ENCODE measurements around the gene MDM2.

MDM2 gene

GRCh38 chr12:68864604-68865003 is 56.6 kb downstream of the MDM2 start:
- no peak overlapping the region for H3K27ac ChIP-seq
- no peaks in the 10 kb centered on the region for H3K9me3 ChIP-seq (ENCODE audit: low read depth, low read length)
- no peaks in the 10 kb centered on the region for H3K36me3 ChIP-seq (ENCODE audit: insufficient read depth, low read length)
- TF ChIP-seq POLR2AphosphoS5 (IDR thresholded peaks at IDR 0.05; ENCODE audit: borderline replicate concordance, low read depth, low read length) (no peak), FOXP2 (optimal IDR thresholded peaks at IDR 0.05; ENCODE audit: control extremely low read depth, extremely low read length, insufficient read depth) (no peak), EZH2 (IDR thresholded peaks at IDR 0.05) (no peak)
- no peak overlapping the region for H3K4me3 ChIP-seq
- no peak for DNase-seq (ENCODE audit: low read depth, low spot score)
- H3K9ac ChIP-seq (ENCODE audit: insufficient read length) = no peak overlapping the region

DNA sequence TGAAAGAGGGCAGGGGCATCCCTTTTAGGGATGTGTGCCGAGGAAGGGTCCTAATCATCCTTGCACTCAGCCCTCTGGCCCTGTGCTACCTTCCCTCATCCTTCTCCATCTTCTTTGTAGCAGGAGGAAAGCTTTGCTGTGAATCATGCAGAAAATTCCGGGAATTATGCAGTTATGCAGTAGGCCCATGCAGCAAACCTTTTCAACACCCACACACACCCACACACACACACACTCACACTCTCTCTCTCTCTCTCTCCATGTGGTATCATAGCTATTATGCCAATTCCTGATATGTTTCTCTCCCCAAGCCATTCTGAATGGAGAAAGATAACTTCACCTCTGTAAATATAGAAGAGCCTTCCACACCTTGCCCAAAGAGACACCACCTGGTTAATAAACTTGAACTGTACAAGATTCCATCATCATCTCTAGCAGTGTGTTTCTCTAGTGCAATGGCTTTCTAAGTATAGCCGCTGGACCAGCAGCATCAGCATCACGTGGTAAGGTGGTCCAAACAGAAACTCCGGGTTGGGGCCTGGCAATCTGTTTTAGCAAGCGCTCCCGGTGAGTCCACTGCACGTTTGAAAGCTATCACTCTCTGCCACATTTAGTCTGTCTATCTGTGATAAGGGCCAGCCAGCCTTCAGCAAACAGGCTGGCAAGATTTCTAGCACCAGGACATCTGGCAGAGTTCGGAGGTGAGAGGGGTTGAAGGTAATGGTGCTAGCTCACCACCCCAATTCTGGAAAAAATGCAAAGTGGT is 57.6 kb downstream of the MDM2 start:
- no peak overlapping the region for H3K27ac ChIP-seq
- no peak overlapping the region for H3K9ac ChIP-seq (ENCODE audit: insufficient read length)
- no peak for DNase-seq (ENCODE audit: low read depth, low spot score)
- no peak overlapping the region for H3K4me3 ChIP-seq
- H3K9me3 ChIP-seq (ENCODE audit: low read depth, low read length) = no peaks in the 10 kb centered on the region
- TF ChIP-seq FOXP2 (optimal IDR thresholded peaks at IDR 0.05; ENCODE audit: control extremely low read depth, extremely low read length, insufficient read depth) (no peak), EZH2 (IDR thresholded peaks at IDR 0.05) (no peak), POLR2AphosphoS5 (IDR thresholded peaks at IDR 0.05; ENCODE audit: borderline replicate concordance, low read depth, low read length) (no peak)
- no peaks in the 10 kb centered on the region for H3K36me3 ChIP-seq (ENCODE audit: insufficient read depth, low read length)

GRCh38 chr12:68866950-68867349 is 59.0 kb downstream of the MDM2 start:
- H3K9ac ChIP-seq (ENCODE audit: insufficient read length) = no peak overlapping the region
- DNase-seq (ENCODE audit: low read depth, low spot score) = peak; percentile 52
- H3K4me3 ChIP-seq = no peak overlapping the region
- H3K9me3 ChIP-seq (ENCODE audit: low read depth, low read length) = no peaks in the 10 kb centered on the region
- H3K36me3 ChIP-seq (ENCODE audit: insufficient read depth, low read length) = no peaks in the 10 kb centered on the region
- TF ChIP-seq EZH2 (IDR thresholded peaks at IDR 0.05) (no peak), POLR2AphosphoS5 (IDR thresholded peaks at IDR 0.05; ENCODE audit: borderline replicate concordance, low read depth, low read length) (peak; percentile 36; the same call in 1 of the 2 replicates), FOXP2 (optimal IDR thresholded peaks at IDR 0.05; ENCODE audit: control extremely low read depth, extremely low read length, insufficient read depth) (peak; percentile 6)
- no peak overlapping the region for H3K27ac ChIP-seq

GRCh38 chr12:68867606-68868005 is 59.6 kb downstream of the MDM2 start:
- Histone ChIP-seq H3K9me3 (ENCODE audit: low read depth, low read length) (no peaks in the 10 kb centered on the region), H3K36me3 (ENCODE audit: insufficient read depth, low read length) (no peaks in the 10 kb centered on the region), H3K27ac (no peak overlapping the region), H3K4me3 (no peak overlapping the region), H3K9ac (ENCODE audit: insufficient read length) (no peak overlapping the region)
- DNase-seq (ENCODE audit: low read depth, low spot score) = no peak
- TF ChIP-seq FOXP2 (optimal IDR thresholded peaks at IDR 0.05; ENCODE audit: control extremely low read depth, extremely low read length, insufficient read depth) (no peak), EZH2 (IDR thresholded peaks at IDR 0.05) (no peak), POLR2AphosphoS5 (IDR thresholded peaks at IDR 0.05; ENCODE audit: borderline replicate concordance, low read depth, low read length) (no peak)

DNA sequence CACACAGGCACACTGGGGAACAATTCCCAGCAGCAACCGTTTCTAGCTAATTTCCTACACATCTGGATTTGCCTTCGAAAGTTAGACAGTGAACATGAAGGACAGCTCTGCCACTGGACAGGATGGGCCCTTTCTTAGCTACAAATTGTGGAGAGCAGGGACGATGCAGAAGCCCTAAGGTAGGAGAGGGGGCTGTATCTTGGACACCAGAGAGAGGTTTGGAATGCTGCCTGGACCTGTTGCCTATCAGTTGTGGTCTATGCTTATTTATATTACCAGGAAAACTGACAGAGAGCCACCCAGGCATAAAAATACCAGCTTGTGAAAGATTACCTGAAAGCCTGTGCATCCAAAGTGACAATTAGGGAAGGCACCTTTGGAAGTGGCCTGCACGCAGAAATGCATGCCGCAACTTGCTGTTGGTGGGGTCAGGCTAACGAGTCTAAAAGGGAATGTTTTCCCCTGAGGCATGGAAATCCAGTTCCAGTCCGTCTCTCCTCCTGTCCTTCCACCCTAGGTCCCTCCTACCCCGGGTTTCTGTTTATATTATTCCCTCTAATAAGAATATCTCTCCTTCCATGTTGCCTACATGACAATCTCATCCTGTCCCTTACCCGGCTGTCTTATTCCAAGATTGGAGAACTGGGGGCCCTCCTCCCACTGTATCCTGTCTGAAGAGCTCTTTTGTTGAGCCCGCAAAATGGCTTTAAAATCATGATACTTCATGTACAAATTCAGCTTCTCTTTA is 60.2 kb downstream of the MDM2 start:
- Histone ChIP-seq H3K9ac (ENCODE audit: insufficient read length) (no peak overlapping the region), H3K9me3 (ENCODE audit: low read depth, low read length) (no peaks in the 10 kb centered on the region), H3K4me3 (no peak overlapping the region), H3K27ac (no peak overlapping the region), H3K36me3 (ENCODE audit: insufficient read depth, low read length) (no peaks in the 10 kb centered on the region)
- TF ChIP-seq FOXP2 (optimal IDR thresholded peaks at IDR 0.05; ENCODE audit: control extremely low read depth, extremely low read length, insufficient read depth) = no peak
- no peak for TF ChIP-seq EZH2 (IDR thresholded peaks at IDR 0.05)
- TF ChIP-seq POLR2AphosphoS5 (IDR thresholded peaks at IDR 0.05; ENCODE audit: borderline replicate concordance, low read depth, low read length) = no peak
- DNase-seq (ENCODE audit: low read depth, low spot score) = no peak

GRCh38 chr12:68870011-68870410 is 62.0 kb downstream of the MDM2 start:
- no peak overlapping the region for H3K4me3 ChIP-seq
- no peak for TF ChIP-seq FOXP2 (optimal IDR thresholded peaks at IDR 0.05; ENCODE audit: control extremely low read depth, extremely low read length, insufficient read depth)
- TF ChIP-seq POLR2AphosphoS5 (IDR thresholded peaks at IDR 0.05; ENCODE audit: borderline replicate concordance, low read depth, low read length) = no peak
- TF ChIP-seq EZH2 (IDR thresholded peaks at IDR 0.05) = no peak
- H3K36me3 ChIP-seq (ENCODE audit: insufficient read depth, low read length) = no peaks in the 10 kb centered on the region
- no peaks in the 10 kb centered on the region for H3K9me3 ChIP-seq (ENCODE audit: low read depth, low read length)
- no peak overlapping the region for H3K9ac ChIP-seq (ENCODE audit: insufficient read length)
- no peak for DNase-seq (ENCODE audit: low read depth, low spot score)
- H3K27ac ChIP-seq = no peak overlapping the region

GRCh38 chr12:68870443-68870842 is 62.5 kb downstream of the MDM2 start:
- H3K27ac ChIP-seq = no peak overlapping the region
- TF ChIP-seq POLR2AphosphoS5 (IDR thresholded peaks at IDR 0.05; ENCODE audit: borderline replicate concordance, low read depth, low read length) = no peak
- no peak for TF ChIP-seq EZH2 (IDR thresholded peaks at IDR 0.05)
- no peak for TF ChIP-seq FOXP2 (optimal IDR thresholded peaks at IDR 0.05; ENCODE audit: control extremely low read depth, extremely low read length, insufficient read depth)
- DNase-seq (ENCODE audit: low read depth, low spot score) = no peak
- no peak overlapping the region for H3K4me3 ChIP-seq
- H3K9me3 ChIP-seq (ENCODE audit: low read depth, low read length) = no peaks in the 10 kb centered on the region
- no peaks in the 10 kb centered on the region for H3K36me3 ChIP-seq (ENCODE audit: insufficient read depth, low read length)
- H3K9ac ChIP-seq (ENCODE audit: insufficient read length) = no peak overlapping the region

- no peak overlapping the region for H3K9ac ChIP-seq (ENCODE audit: insufficient read length)
- H3K9me3 ChIP-seq (ENCODE audit: low read depth, low read length) = no peaks in the 10 kb centered on the region
- no peak overlapping the region for H3K27ac ChIP-seq
- DNase-seq (ENCODE audit: low read depth, low spot score) = no peak
- H3K36me3 ChIP-seq (ENCODE audit: insufficient read depth, low read length) = no peaks in the 10 kb centered on the region
- TF ChIP-seq EZH2 (IDR thresholded peaks at IDR 0.05) (no peak), FOXP2 (optimal IDR thresholded peaks at IDR 0.05; ENCODE audit: control extremely low read depth, extremely low read length, insufficient read depth) (no peak), POLR2AphosphoS5 (IDR thresholded peaks at IDR 0.05; ENCODE audit: borderline replicate concordance, low read depth, low read length) (no peak)
- H3K4me3 ChIP-seq = no peak overlapping the region
These were observed 63.4 kb downstream of the MDM2 start for GRCh38 chr12:68871396-68871795.
